GM12878 (cell line): ENCODE results near the gene SUFU. TPM values are rescaled to one million over a fixed set of nuclear protein-coding genes. Genes with fewer than 3 reads are reported as not detected.

Source experiments
- ATAC-seq: fragments of 200-7000 bp; cut with Tn5 transposase; 3 replicates; pipeline ENCODE4 v1.9.1; 2020; ENCODE audit warnings: mild to moderate bottlenecking, moderate library complexity
- BruUV-seq: library from RNA; stranded (reverse); fragments of 400-500 nt; replicated peaks from 2 replicates; lab custom pipeline; 2021; lab: Mats Ljungman, UMichigan
- CTCF ChIA-PET: fragments of 300-600 bp; sonication (Branson Sonifier 250); formaldehyde crosslinking; extraction: SDS; loops from one replicate; lab custom pipeline; 2021; ENCODE audit warnings: inconsistent platforms; lab: Yijun Ruan, JAX
- POLR2A ChIA-PET: fragments of 350-600 bp; formaldehyde crosslinking; extraction: SDS; loops from one replicate; lab custom pipeline; 2021; ENCODE audit warnings: inconsistent platforms; lab: Charles Lee
- RAD21 ChIA-PET: fragments of 300-600 bp; sonication (Branson Sonifier 250); formaldehyde crosslinking; loops from one replicate; lab custom pipeline; 2023; ENCODE audit warnings: antibody characterized with exemption; ENCODE audit not compliant: unreplicated experiment; lab: Charles Lee
- SMC1A ChIA-PET: fragments of 300-600 bp; sonication (Branson Sonifier 250); formaldehyde crosslinking; loops from one replicate; lab custom pipeline; 2023; ENCODE audit not compliant: unreplicated experiment, uncharacterized antibody; lab: Charles Lee
- DNase-seq: peaks from one replicate; pipeline ENCODE4 v3.0.0-alpha.2; 2011; ENCODE audit warnings: low read depth, low spot score
- FAIRE-seq: peaks from 3 replicates; lab custom pipeline; 2011; peaks lifted over from hg19 to GRCh38; lab: Jason Lieb, UNC
- H2AFZ ChIP-seq: 2 replicates; pipeline ENCODE4 v1.6.0; 2011; ENCODE audit warnings: low read depth, low read length, control low read depth; ENCODE audit not compliant: control insufficient read depth
- H3K27ac ChIP-seq: 2 replicates; pipeline ENCODE4 v1.5.1; 2011; ENCODE audit warnings: control low read depth; ENCODE audit not compliant: control insufficient read depth, insufficient read depth
- H3K27me3 ChIP-seq, 2 experiments: replicated peaks in 1 of 2; 2 replicates each; pipeline versions ENCODE4 v1.6.0 to v1.6.1; 2011; ENCODE audit warnings: low read length in 1 of 2; ENCODE audit not compliant: control insufficient read depth in 2 of 2, insufficient read depth in 2 of 2
- H3K36me3 ChIP-seq, 2 experiments: 2 replicates each; pipeline ENCODE4 v1.5.1; 2011; ENCODE audit warnings: low read length in 1 of 2; ENCODE audit not compliant: control insufficient read depth in 2 of 2, insufficient read depth in 2 of 2
- H3K4me1 ChIP-seq: 2 replicates; pipeline ENCODE4 v1.6.1; 2011; ENCODE audit warnings: mild to moderate bottlenecking, low read length, moderate library complexity, mixed read lengths; ENCODE audit not compliant: control insufficient read depth, insufficient read depth
- H3K4me2 ChIP-seq: 2 replicates; pipeline ENCODE4 v1.6.0; 2011; ENCODE audit warnings: control low read depth; ENCODE audit not compliant: control insufficient read depth, insufficient read depth
- H3K4me3 ChIP-seq: fragments of 200-600 bp; sonication (generic); 2 replicates; pipeline ENCODE4 v1.5.1; 2016
- H3K79me2 ChIP-seq: 2 replicates; pipeline ENCODE4 v1.6.0; 2011; ENCODE audit warnings: low read length; ENCODE audit not compliant: control insufficient read depth, insufficient read depth
- H3K9ac ChIP-seq: 2 replicates; pipeline ENCODE4 v1.8.0; 2011; ENCODE audit warnings: low read length, control low read depth, mixed read lengths; ENCODE audit not compliant: control insufficient read depth, insufficient read depth
- H3K9me3 ChIP-seq: replicated peaks from 3 replicates; pipeline ENCODE4 v1.5.1; 2011; ENCODE audit warnings: mild to moderate bottlenecking, low read length; ENCODE audit not compliant: control insufficient read depth, insufficient read depth
- H4K20me1 ChIP-seq: 2 replicates; pipeline ENCODE4 v1.6.0; 2011; ENCODE audit not compliant: control insufficient read depth, insufficient read depth
- CBFB ChIP-seq: IDR thresholded peaks from 2 replicates; pipeline ENCODE4 v1.6.1; 2016; ENCODE audit warnings: antibody characterized with exemption, low read depth
- NR2F1 ChIP-seq: fragments of 450-650 bp; conservative IDR thresholded peaks from 2 replicates; pipeline ENCODE4 v1.6.1; 2017; ENCODE audit warnings: mild to moderate bottlenecking
- PAX5 ChIP-seq: IDR thresholded peaks from 2 replicates; pipeline ENCODE4 v1.6.1; 2011; ENCODE audit warnings: low read depth, low read length, borderline replicate concordance
- SUPT20H ChIP-seq: IDR thresholded peaks from 2 replicates; pipeline ENCODE4 v1.6.1; 2011; ENCODE audit warnings: low read depth, mild to moderate bottlenecking, low read length, moderate library complexity, borderline replicate concordance; ENCODE audit not compliant: control insufficient read depth
- WGBS: methylation state at CpG from one replicate; pipeline ENCODE4 v1.1.6; 2016; ENCODE audit warnings: low lambda C conversion rate; ENCODE audit not compliant: insufficient replicate concordance, insufficient coverage; ENCODE audit errors: missing lambda C conversion rate; 5-methylcytosine and 5-hydroxymethylcytosine counted together
- in situ Hi-C: fragments of 300-500 bp; cut with MboI; formaldehyde crosslinking; loops from 9 replicates; pipeline ENCODE4 v1.14.3; 2018; ENCODE audit warnings: mixed read lengths
- intact Hi-C: fragments of 100-400 bp; cut with micrococcal nuclease; formaldehyde crosslinking; loops from one replicate; pipeline ENCODE4 v1.14.2; 2022; ENCODE audit not compliant: unreplicated experiment
- polyA plus RNA-seq, 11 experiments: library from polyadenylated mRNA; depleted of rRNA in 4 of 11; unstranded in 6 of 11; stranded (reverse) in 5 of 11; fragments of >200 nt; fragmentation: Nextera tagmentation in 4 of 11; fragmentation: Illumina TruSeq in 1 of 11; extraction: Ambion mirVana in 4 of 11; extraction: Trizol in 1 of 11; gene quantifications; 1 replicate in 1 of 11; 2 replicates in 10 of 11; pipeline versions ENCODE4 v1.2.1 to v1.2.3, GENCODE V29; 2011 to 2016; ENCODE audit warnings: inconsistent platforms in 2 of 11, missing spikeins in 2 of 11, low read depth in 1 of 11
- total RNA-seq, 4 experiments: library from RNA; depleted of rRNA in 3 of 4; stranded (reverse); fragments of >200 nt in 3 of 4; fragmentation: Illumina TruSeq in 1 of 4; extraction: Trizol in 1 of 4; gene quantifications; 2 replicates each; pipeline versions ENCODE4 v1.2.1 to v1.2.3, GENCODE V29; 2013 to 2021
- TF ChIP-seq, protein P1 (sequence below): fragments of 450-650 bp; IDR thresholded peaks from 2 replicates; pipeline ENCODE4 v1.6.1; 2018; ENCODE audit warnings: mild to moderate bottlenecking, low read depth, moderate library complexity; ENCODE audit not compliant: partially characterized antibody

The SUFU gene
- total and polyA plus RNA-seq, 10 of the 15 experiments (the other 5 are each of a cell fraction or from before 2014, with no cell fraction given) = 0.68 to 7.7 (median 2.4) TPM

DNA sequence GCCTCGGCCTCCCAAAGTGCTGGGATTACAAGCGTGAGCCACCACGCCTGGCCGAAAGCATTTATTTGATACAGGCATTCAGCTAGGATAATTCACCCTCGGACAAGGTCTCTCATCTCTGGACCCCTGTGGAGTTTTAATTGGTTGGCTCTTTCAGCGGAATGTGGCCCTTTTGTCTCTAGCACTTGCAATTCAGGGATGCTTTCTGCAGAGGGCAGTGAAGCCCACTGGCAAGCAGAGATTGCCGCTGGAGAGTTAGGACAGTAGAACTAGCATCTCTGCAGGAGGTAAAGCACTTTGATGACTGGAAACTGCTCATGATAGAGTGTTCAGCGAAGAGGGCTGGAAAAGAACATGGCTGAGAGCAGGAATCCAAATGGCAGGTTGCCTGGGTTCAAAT is 62.0 kb downstream of the SUFU start:
- DNase-seq (no peak), FAIRE-seq (no peak), ATAC-seq (no peak)
- Histone ChIP-seq H3K4me2 (no peak overlapping the region), H3K4me3 (no peak overlapping the region), H3K4me1 (peaks cover 15% of the 10 kb centered on the region), H4K20me1 (no peaks in the 10 kb centered on the region), H3K27me3 (no peaks in the 10 kb centered on the region), H3K27ac (no peak overlapping the region), H3K9ac (no peak overlapping the region), H3K79me2 (no peaks in the 10 kb centered on the region), H3K9me3 (no peaks in the 10 kb centered on the region), H2AFZ (no peak overlapping the region), H3K36me3 (no peaks in the 10 kb centered on the region)
- POLR2A ChIA-PET = interaction anchor here (0.6 kb wide), 1 partner anchor 243 kb away, joined by 5 read pairs; no protein-coding TSS in a partner anchor
- CTCF ChIA-PET = interaction anchor here (1.6 kb wide), 1 partner anchor 63 kb away, joined by 11 read pairs; the partner anchor contains the start of gene ACTR1A
- TF ChIP-seq CBFB = no peak
- TF ChIP-seq PAX5 = no peak
- TF ChIP-seq, protein P1, sequence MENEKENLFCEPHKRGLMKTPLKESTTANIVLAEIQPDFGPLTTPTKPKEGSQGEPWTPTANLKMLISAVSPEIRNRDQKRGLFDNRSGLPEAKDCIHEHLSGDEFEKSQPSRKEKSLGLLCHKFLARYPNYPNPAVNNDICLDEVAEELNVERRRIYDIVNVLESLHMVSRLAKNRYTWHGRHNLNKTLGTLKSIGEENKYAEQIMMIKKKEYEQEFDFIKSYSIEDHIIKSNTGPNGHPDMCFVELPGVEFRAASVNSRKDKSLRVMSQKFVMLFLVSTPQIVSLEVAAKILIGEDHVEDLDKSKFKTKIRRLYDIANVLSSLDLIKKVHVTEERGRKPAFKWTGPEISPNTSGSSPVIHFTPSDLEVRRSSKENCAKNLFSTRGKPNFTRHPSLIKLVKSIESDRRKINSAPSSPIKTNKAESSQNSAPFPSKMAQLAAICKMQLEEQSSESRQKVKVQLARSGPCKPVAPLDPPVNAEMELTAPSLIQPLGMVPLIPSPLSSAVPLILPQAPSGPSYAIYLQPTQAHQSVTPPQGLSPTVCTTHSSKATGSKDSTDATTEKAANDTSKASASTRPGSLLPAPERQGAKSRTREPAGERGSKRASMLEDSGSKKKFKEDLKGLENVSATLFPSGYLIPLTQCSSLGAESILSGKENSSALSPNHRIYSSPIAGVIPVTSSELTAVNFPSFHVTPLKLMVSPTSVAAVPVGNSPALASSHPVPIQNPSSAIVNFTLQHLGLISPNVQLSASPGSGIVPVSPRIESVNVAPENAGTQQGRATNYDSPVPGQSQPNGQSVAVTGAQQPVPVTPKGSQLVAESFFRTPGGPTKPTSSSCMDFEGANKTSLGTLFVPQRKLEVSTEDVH = no peak
- TF ChIP-seq SUPT20H = no peak
- TF ChIP-seq NR2F1 = no peak
- intact Hi-C loops (no loop called here), in situ Hi-C loops (no loop called here)
- no TSS peak for BruUV-seq
- 98% methylated on average over 8 of the region's 8 CpGs for WGBS
- SMC1A ChIA-PET = interaction anchor here (0.7 kb wide), 1 partner anchor 56 kb away, joined by 3 read pairs; no protein-coding TSS in a partner anchor
- RAD21 ChIA-PET = interaction anchor here (0.7 to 3.2 kb wide), 2 partner anchors 61 to 177 kb away, joined by 4 to 12 read pairs; partner anchors contain the start of gene SUFU
